HepG2 (cell line): ENCODE measurements around the gene PMVK. TPM values are rescaled to one million over a fixed set of nuclear protein-coding genes. Genes with fewer than 3 reads are reported as not detected.
A peak's percentile ranks its signal among the peaks of the same experiment; 100 is the strongest.

Experiments used
- AHDC1 ChIP-seq: sonication (generic); formaldehyde crosslinking; IDR thresholded peaks from 2 replicates; pipeline ENCODE4 v1.5.1; 2020; ENCODE audit warnings: mild to moderate bottlenecking, missing genetic modification reagents, borderline replicate concordance
- AKNA ChIP-seq: sonication (generic); formaldehyde crosslinking; IDR thresholded peaks from 2 replicates; pipeline ENCODE4 v1.4.0; 2020; ENCODE audit warnings: missing genetic modification reagents, borderline replicate concordance
- BCL6 ChIP-seq: IDR thresholded peaks from 2 replicates; pipeline ENCODE4 v1.6.1; 2016; ENCODE audit warnings: missing genetic modification reagents, missing compliant biosample characterization
- FOXA3 ChIP-seq: IDR thresholded peaks from 2 replicates; pipeline ENCODE4 v1.6.1; 2016; ENCODE audit warnings: missing genetic modification reagents, missing compliant biosample characterization
- FOXP1 ChIP-seq, 2 experiments: fragments of 450-650 bp in 1 of 2; IDR thresholded peaks; 2 replicates each; pipeline ENCODE4 v1.6.1; 2017 to 2018; ENCODE audit warnings: antibody characterized with exemption in 1 of 2
- HOXD1 ChIP-seq: sonication (generic); formaldehyde crosslinking; IDR thresholded peaks from 2 replicates; pipeline ENCODE4 v1.5.0; 2020; ENCODE audit warnings: missing genetic modification reagents
- KDM3A ChIP-seq: IDR thresholded peaks from 2 replicates; pipeline ENCODE4 v1.6.1; 2018; ENCODE audit warnings: low read depth, missing compliant biosample characterization
- NCOA2 ChIP-seq: sonication (generic); formaldehyde crosslinking; IDR thresholded peaks from 2 replicates; pipeline ENCODE4 v1.8.0; 2022; ENCODE audit warnings: inconsistent platforms
- NFIB ChIP-seq: sonication (generic); formaldehyde crosslinking; IDR thresholded peaks from 2 replicates; pipeline ENCODE4 v1.9.0; 2021; ENCODE audit warnings: missing genetic modification reagents, mild to moderate bottlenecking, borderline replicate concordance
- NONO ChIP-seq, 2 experiments: fragments of 450-650 bp in 1 of 2; sonication (generic) in 1 of 2; formaldehyde crosslinking in 1 of 2; IDR thresholded peaks in 1 of 2; conservative IDR thresholded peaks in 1 of 2; 2 replicates each; pipeline versions ENCODE4 v1.6.1 to v1.8.0; 2017 to 2022; ENCODE audit warnings: mild to moderate bottlenecking in 1 of 2, missing genetic modification reagents in 1 of 2, moderate library complexity in 1 of 2
- RCOR2 ChIP-seq: IDR thresholded peaks from 2 replicates; pipeline ENCODE4 v1.6.1; 2016; ENCODE audit warnings: missing biosample characterization, missing genetic modification reagents
- ZMYM4 ChIP-seq: sonication (generic); formaldehyde crosslinking; IDR thresholded peaks from 2 replicates; pipeline ENCODE4 v1.8.1; 2023; ENCODE audit warnings: mild to moderate bottlenecking, missing genetic modification reagents
- polyA plus RNA-seq, 8 experiments: library from polyadenylated mRNA; depleted of rRNA in 3 of 8; stranded (reverse) in 7 of 8; unstranded in 1 of 8; fragments of >200 nt; fragmentation: Illumina TruSeq in 4 of 8; extraction: Trizol in 4 of 8; gene quantifications; 2 replicates each; pipeline versions ENCODE4 v1.2.1 to v1.2.3, GENCODE V29; 2011 to 2016; ENCODE audit warnings: low read depth in 4 of 8, missing spikeins in 1 of 8, mixed read lengths in 1 of 8; ENCODE audit not compliant: insufficient read depth in 1 of 8
- total RNA-seq, 5 experiments: library from RNA; depleted of rRNA; stranded (reverse); fragments of >200 nt; fragmentation: Illumina TruSeq; extraction: Trizol; gene quantifications; 2 replicates each; pipeline ENCODE4 v1.2.3, GENCODE V29; 2016; ENCODE audit warnings: low read depth in 1 of 5
- TF ChIP-seq, protein P1 (sequence below): sonication (generic); formaldehyde crosslinking; conservative IDR thresholded peaks from 2 replicates; pipeline ENCODE4 v1.4.0; 2020; ENCODE audit warnings: missing genetic modification reagents
- TF ChIP-seq, protein P2 (sequence below): sonication (generic); formaldehyde crosslinking; IDR thresholded peaks from 2 replicates; pipeline ENCODE4 v1.4.0; 2020; ENCODE audit warnings: mild to moderate bottlenecking, low read depth, missing genetic modification reagents
- TF ChIP-seq, protein P3 (sequence below): IDR thresholded peaks from 2 replicates; pipeline ENCODE4 v1.6.1; 2018; ENCODE audit warnings: missing genetic modification reagents

The PMVK gene
- total and polyA plus RNA-seq, 2 of the 13 experiments (the other 11 are each of a cell fraction or from before 2014, with no cell fraction given): 3.9 to 12.6 TPM

DNA sequence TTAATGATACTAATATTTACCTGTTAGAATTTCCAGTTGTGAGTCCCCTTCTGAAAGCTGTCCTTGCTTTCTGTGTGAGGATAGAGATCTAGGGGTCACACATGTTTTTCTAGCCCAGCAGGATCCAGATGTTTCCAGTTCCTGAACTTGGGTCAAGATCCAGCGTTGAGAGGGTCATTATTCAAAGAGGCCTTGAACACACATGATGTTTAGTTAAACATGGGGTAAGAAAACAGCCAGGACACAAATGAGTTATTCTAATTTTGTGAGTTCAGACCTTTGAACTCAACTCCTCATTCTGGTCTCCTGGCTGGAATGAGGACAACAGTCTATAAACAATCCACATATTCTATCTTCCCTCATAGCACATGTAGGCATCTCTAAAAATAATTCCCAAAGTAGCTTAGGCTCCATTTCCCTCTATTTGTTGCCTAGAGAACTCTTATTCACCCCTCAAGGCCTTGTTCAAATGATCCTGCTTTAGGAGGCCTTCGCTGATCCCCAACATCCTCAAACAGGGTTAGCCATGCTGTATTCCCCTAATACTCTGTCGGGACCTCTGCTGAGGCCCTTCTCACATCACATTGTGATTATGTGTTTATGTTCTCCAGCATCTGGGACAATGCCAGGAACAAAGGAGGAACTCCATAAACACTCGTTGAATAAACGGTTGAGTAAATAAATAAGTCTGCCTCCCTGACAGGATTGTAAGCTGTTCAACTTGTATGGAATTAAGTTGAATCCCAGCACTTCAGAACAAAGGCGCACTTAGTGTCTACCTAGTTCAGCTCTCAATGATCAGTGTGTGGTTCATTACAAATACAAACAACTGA, 51.4 kb downstream of the PMVK start (continued):
- no peak for TF ChIP-seq AKNA (CRISPR knock-in tag)
- TF ChIP-seq FOXA3 (CRISPR knock-in tag): peak; percentile 23; the same call in 1 of the 2 replicates
- TF ChIP-seq, protein P1, sequence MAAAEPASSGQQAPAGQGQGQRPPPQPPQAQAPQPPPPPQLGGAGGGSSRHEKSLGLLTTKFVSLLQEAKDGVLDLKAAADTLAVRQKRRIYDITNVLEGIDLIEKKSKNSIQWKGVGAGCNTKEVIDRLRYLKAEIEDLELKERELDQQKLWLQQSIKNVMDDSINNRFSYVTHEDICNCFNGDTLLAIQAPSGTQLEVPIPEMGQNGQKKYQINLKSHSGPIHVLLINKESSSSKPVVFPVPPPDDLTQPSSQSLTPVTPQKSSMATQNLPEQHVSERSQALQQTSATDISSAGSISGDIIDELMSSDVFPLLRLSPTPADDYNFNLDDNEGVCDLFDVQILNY (CRISPR knock-in tag): no peak
- TF ChIP-seq FOXP1 (IDR thresholded peaks at IDR 0.05): no peak
- peak; percentile 68; the same call in 1 of the 2 replicates for TF ChIP-seq FOXP1 (CRISPR knock-in tag; IDR thresholded peaks at IDR 0.05)
- no peak for TF ChIP-seq RCOR2 (CRISPR knock-in tag)
- TF ChIP-seq, protein P2, sequence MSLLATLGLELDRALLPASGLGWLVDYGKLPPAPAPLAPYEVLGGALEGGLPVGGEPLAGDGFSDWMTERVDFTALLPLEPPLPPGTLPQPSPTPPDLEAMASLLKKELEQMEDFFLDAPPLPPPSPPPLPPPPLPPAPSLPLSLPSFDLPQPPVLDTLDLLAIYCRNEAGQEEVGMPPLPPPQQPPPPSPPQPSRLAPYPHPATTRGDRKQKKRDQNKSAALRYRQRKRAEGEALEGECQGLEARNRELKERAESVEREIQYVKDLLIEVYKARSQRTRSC (CRISPR knock-in tag): no peak
- TF ChIP-seq, protein P3, sequence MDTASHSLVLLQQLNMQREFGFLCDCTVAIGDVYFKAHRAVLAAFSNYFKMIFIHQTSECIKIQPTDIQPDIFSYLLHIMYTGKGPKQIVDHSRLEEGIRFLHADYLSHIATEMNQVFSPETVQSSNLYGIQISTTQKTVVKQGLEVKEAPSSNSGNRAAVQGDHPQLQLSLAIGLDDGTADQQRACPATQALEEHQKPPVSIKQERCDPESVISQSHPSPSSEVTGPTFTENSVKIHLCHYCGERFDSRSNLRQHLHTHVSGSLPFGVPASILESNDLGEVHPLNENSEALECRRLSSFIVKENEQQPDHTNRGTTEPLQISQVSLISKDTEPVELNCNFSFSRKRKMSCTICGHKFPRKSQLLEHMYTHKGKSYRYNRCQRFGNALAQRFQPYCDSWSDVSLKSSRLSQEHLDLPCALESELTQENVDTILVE (CRISPR knock-in tag): no peak
- no peak for TF ChIP-seq NONO (IDR thresholded peaks at IDR 0.05)
- no peak for TF ChIP-seq NONO (CRISPR knock-in tag; conservative IDR thresholded peaks at IDR 0.05)
- no peak for TF ChIP-seq NCOA2 (CRISPR knock-in tag)
- no peak for TF ChIP-seq ZMYM4 (CRISPR knock-in tag)
- no peak for TF ChIP-seq KDM3A (CRISPR knock-in tag)
- no peak for TF ChIP-seq NFIB
- no peak for TF ChIP-seq AHDC1 (CRISPR knock-in tag)
- no peak for TF ChIP-seq HOXD1 (CRISPR knock-in tag)
- TF ChIP-seq BCL6 (CRISPR knock-in tag): 0 out of 2 replicates have a peak, but pooled peaks have one; percentile 16
